Measurements from ENCODE around the gene MAP2K3. TPM values are rescaled to one million over a fixed set of nuclear protein-coding genes. Genes with fewer than 3 reads are reported as not detected.
"Not testable (repeated sequence)": the region's sequence is repeated elsewhere in the genome, so short reads cannot be mapped to it uniquely, and the experiment has no call there.

The MAP2K3 gene
- total RNA-seq, 2 experiments from 2014 or later: 122 to 123 TPM

DNA sequence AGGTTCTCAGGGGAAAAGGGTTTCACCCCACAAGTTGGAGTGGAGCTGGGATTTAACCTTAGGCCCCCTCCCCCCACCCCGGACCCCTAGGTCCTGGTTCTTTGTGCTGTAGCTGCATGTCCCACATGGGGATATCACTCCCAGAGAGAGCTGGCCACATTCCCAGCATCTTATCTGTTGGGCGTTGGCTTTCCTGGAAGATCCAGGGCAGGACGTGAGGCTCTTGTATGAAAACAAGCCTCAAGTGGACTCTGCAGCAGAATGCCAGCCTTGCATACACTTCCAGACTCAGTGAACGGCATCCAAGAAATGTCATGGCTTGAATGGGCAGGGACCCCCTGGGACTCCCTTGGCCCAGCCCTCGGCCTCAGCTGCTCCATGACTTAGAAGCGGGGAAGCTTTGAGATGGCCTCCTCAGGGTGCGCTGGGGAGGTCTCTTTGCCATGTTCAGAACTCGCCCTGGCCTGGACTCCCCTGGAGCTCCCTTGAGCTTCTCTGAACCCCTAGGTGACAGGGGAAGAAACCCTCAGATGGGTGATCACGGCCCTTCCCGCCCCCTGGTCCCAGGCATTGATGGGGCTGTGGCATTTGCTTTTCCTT, 62.2 kb downstream of the MAP2K3 start:
- H3K4me1 Mint-ChIP-seq; H3K27ac Mint-ChIP-seq; intact Hi-C loops (cut with DNase I, micrococcal nuclease); POLR2A ChIA-PET; ATAC-seq; H3K27me3 Mint-ChIP-seq; DNase-seq; H3K9me3 Mint-ChIP-seq (ENCODE audit: low read depth); H3K4me3 Mint-ChIP-seq; CTCF ChIA-PET; H3K36me3 Mint-ChIP-seq (ENCODE audit: low read depth): not testable (repeated sequence)

DNA sequence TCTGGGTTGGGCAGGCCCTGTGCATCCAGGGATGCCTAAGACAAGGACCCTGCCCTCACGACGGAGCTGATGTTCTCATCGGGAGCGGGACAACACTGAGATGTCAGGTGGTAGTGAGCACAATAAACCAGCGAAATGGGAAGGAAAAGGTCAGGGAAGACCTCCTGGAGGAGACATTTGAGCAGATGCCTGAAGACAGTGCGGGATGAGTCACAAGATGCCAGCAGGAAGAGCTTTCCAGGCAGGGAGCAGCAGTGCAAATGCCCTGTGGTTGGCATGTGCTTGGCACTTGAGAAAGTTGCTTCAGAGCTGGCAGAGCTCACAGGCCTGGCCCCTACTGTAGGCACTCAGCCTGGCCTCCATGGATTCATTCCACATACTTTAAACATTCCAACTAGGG, 63.1 kb downstream of the MAP2K3 start:
- H3K27me3 Mint-ChIP-seq; H3K4me1 Mint-ChIP-seq; H3K36me3 Mint-ChIP-seq (ENCODE audit: low read depth); POLR2A ChIA-PET; DNase-seq; intact Hi-C loops (cut with DNase I, micrococcal nuclease); H3K4me3 Mint-ChIP-seq; H3K27ac Mint-ChIP-seq; ATAC-seq; H3K9me3 Mint-ChIP-seq (ENCODE audit: low read depth); CTCF ChIA-PET: not testable (repeated sequence)

DNA sequence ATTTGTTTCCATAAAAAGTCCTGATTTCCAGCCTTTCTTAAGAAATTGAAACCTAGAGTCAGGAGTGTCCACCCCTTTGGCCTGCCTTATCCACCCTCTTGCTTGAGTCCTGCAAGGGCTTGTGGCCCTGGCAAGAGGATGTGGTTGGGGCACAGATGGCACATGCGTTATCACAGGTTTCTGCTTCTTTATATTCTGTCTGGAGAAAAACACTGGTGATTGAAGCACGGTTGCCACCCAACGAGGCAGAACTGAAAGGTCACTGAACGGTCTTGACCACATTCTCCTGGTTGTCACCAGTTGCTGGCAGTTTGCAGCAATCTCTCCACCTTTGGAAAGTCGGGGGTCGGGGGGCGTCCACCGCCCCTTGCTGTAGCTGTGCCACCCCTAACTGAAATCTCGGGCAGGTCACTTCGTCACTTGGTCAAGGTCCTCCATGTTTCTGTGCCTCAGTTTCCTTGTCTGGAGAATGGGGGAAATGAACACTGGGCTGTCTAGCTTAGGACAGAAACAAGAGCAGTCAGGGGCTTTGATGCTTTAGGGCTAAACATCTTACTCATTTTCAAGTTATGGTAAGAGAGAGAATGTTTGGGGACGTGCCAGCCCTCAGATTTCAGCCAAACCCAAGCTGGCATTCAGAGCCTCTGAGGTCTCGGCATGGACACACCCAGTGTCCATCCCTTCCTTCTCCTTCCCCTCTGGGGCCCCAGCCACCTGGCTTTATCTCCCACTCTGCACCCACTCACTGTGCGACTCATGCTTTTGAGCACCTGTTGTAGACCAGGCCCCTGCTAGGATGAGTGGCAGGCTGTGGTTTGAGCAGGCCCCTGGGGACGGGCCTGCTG, 63.8 kb downstream of the MAP2K3 start:
- H3K9me3 Mint-ChIP-seq (ENCODE audit: low read depth); H3K36me3 Mint-ChIP-seq (ENCODE audit: low read depth); CTCF ChIA-PET: not testable (repeated sequence)

DNA sequence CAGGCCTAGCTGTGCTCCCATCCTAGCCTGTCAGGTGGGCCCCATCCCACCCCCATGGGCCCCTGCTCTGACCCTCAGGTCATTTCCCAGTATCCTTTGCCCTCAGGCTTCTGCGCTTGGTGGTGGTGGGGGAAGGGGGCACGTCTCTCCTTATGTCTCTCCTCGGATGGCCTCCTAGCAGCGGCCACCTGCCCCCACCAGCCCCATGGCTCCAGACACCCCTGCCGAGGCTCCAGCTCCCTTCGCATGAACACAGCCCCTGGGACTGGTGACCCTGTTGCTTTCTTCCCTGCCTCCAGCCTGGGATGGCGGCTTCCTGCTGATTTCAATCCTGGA, 64.4 kb downstream of the MAP2K3 start:
- POLR2A ChIA-PET; intact Hi-C loops (cut with DNase I, micrococcal nuclease); H3K36me3 Mint-ChIP-seq (ENCODE audit: low read depth); H3K27me3 Mint-ChIP-seq; H3K9me3 Mint-ChIP-seq (ENCODE audit: low read depth); ATAC-seq; DNase-seq; H3K4me1 Mint-ChIP-seq; H3K27ac Mint-ChIP-seq; CTCF ChIA-PET; H3K4me3 Mint-ChIP-seq: not testable (repeated sequence)

More for the DNA sequence above, 63.8 kb downstream of the MAP2K3 start:
- H3K4me1 Mint-ChIP-seq; H3K4me3 Mint-ChIP-seq; intact Hi-C loops (cut with DNase I, micrococcal nuclease); H3K27me3 Mint-ChIP-seq; POLR2A ChIA-PET; H3K27ac Mint-ChIP-seq; DNase-seq: not testable (repeated sequence)
- ATAC-seq: peak; percentile 60

DNA sequence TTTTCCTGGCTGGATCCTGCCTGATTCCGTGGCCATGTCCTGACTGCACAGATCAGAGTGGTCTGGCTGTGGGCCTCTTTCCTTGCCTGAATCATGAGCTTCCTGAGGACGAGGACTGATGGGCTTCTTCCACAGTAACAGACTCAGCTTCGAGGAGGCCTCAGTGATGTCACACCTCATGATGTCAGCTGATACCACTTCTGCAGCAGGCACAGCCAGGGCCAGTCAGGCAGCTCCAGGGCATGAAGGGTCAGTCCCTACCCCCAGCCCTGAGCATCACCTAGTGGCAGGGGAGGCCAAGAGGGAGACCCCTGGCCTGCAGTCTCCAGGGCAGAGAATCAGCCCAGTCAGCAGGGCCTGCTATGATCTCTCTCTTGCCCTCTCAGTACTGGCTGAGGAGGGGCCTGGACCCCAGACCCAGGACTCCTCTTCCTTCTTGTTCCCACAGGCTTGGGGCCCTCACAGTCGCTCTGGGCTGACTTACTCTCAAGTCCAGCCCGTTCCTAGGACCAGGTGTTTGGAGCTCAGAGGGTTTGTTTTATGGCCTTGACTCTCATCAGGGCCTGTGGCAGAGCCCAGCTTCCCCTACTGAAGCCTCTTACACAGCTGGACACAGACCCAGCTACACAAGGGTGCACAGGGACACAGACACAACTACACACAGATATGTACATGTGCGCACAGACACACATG, 65.0 kb downstream of the MAP2K3 start:
- H3K4me3 Mint-ChIP-seq; POLR2A ChIA-PET; H3K9me3 Mint-ChIP-seq (ENCODE audit: low read depth); CTCF ChIA-PET; H3K27ac Mint-ChIP-seq; ATAC-seq; H3K27me3 Mint-ChIP-seq; H3K4me1 Mint-ChIP-seq; DNase-seq; intact Hi-C loops (cut with DNase I, micrococcal nuclease); H3K36me3 Mint-ChIP-seq (ENCODE audit: low read depth): not testable (repeated sequence)

DNA sequence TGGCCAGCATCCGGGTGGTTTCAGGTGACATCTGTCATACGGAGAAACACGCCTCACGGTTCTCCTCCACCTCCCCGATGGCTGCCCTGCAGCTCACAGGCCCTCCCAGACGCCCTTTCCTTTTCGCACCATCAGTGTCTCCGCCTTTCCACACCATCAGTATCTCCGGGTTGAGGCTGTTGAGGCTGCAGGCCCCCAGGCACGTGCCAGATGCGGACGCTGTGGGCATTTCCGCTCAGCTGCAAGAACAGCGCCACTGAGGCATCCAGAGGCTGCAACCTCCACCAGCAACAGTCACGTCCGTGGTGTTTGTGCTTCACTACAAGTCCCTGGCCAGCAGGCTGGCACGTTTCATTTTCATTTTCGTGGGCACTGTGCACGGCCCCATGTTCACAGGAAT, 66.0 kb downstream of the MAP2K3 start:
- intact Hi-C loops (cut with DNase I, micrococcal nuclease); POLR2A ChIA-PET: not testable (repeated sequence)

DNA sequence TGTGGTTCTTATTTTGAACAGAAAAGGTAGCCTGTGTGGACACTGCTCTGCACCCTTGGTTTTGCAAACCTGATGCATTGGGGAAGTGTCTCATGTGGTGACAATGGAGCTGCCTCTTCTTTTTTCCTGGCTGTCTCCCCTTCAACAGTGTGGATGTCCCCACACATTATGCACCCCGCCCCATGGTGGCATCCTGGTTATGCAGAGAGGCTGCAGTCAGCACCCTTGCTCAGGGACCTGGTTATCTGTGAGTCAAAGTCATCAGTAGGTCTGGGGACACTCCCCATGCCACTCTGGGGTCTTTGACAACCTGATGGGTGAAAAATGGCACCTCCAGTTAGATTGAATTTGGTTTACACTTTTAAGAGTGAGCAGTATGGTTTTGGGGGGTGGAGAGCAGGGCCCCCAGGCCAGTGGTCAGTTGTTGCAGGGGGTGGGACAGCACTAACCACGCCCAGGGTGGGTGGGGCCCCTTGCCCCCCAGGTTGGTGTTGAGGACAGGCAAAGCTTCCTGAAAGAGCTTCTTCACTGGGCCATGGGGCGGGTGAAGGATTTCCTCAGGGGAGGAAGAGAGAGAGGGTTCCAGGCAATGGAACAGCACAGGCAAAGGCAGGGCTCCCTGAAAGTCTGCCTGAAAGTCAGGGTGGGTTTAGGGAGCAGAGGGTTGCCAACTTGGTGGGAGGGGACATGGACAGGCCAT, 67.0 kb downstream of the MAP2K3 start:
- CTCF ChIA-PET: no interaction called here
- H3K27ac Mint-ChIP-seq: no peak overlapping the region
- intact Hi-C loops (cut with DNase I, micrococcal nuclease): no loop called here

More for the DNA sequence above, 66.0 kb downstream of the MAP2K3 start:
- H3K4me3 Mint-ChIP-seq; H3K4me1 Mint-ChIP-seq; H3K27me3 Mint-ChIP-seq; H3K9me3 Mint-ChIP-seq (ENCODE audit: low read depth); H3K36me3 Mint-ChIP-seq (ENCODE audit: low read depth); H3K27ac Mint-ChIP-seq; CTCF ChIA-PET; ATAC-seq; DNase-seq: not testable (repeated sequence)

DNA sequence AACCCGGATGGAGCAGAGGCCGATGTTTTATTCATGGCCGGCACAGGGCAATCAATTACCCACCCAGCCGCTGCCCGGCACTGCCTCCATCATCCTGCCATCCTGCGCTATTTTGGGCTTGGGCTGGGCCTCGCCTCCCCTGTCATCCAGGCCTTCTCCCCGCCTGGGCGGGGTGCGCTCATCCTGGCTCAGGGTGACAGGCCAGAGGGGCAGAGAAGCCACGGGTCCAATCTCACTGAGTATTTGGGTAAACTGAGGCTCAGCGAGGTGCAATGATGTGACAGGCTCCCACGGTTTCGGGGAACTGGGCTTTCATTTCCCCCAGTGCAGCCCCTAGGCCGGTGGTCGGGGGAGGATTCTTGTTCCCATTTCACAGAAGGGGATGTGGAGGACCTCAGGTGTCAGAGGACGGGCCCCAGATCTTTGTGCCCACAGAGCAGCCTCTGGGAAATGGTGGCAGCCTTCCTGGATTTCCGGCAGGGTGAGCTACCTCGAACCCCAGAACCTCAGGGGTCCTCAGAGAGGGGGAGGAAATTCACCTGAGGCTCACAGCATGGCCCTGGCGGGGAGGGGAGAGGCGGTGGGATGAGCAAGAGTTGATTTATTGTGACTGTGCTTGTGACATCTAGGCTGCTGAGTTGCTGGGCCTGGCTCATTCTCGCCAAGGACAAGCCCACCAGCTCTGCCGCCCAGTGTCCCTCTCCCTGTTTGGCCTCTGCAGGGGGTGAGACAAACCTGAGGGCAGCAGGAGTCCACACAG, 67.9 kb downstream of the MAP2K3 start:
- H3K27me3 Mint-ChIP-seq: no peaks in the 10 kb centered on the region
- intact Hi-C loops (cut with DNase I, micrococcal nuclease): no loop called here
- H3K4me1 Mint-ChIP-seq: peaks cover 2% of the 10 kb centered on the region

More for the DNA sequence above, 67.0 kb downstream of the MAP2K3 start:
- no peaks in the 10 kb centered on the region for H3K9me3 Mint-ChIP-seq (ENCODE audit: low read depth)
- peaks cover 2% of the 10 kb centered on the region for H3K4me1 Mint-ChIP-seq
- no peak overlapping the region for H3K4me3 Mint-ChIP-seq
- no peaks in the 10 kb centered on the region for H3K36me3 Mint-ChIP-seq (ENCODE audit: low read depth)
- no peaks in the 10 kb centered on the region for H3K27me3 Mint-ChIP-seq
- POLR2A ChIA-PET: no interaction called here
- DNase-seq (no peak), ATAC-seq (no peak)

DNA sequence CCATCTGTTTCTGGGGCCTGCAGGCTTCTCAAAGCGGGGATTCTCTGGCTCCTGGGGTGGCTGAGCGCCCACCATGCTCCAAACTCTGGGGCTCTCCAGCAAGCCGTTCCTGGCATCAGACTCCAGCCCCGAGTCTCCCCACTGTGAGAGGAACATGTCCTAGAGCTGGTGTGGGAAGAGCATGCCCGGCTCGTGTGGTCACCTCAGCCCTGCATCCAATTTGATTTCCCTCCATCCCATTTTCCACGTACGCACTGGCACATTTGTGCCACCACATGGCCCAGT, 68.4 kb downstream of the MAP2K3 start:
- H3K27me3 Mint-ChIP-seq: no peaks in the 10 kb centered on the region
- peaks cover 2% of the 10 kb centered on the region for H3K4me1 Mint-ChIP-seq
- ChIA-PET CTCF (no interaction called here), POLR2A (no interaction called here)
- ATAC-seq (no peak), DNase-seq (no peak)
- intact Hi-C loops (cut with DNase I, micrococcal nuclease): no loop called here
- H3K4me3 Mint-ChIP-seq: no peak overlapping the region
- H3K36me3 Mint-ChIP-seq (ENCODE audit: low read depth): no peaks in the 10 kb centered on the region
- no peaks in the 10 kb centered on the region for H3K9me3 Mint-ChIP-seq (ENCODE audit: low read depth)
- no peak overlapping the region for H3K27ac Mint-ChIP-seq

More for the DNA sequence above, 67.9 kb downstream of the MAP2K3 start:
- Mint-ChIP-seq H3K9me3 (ENCODE audit: low read depth) (no peaks in the 10 kb centered on the region), H3K36me3 (ENCODE audit: low read depth) (no peaks in the 10 kb centered on the region), H3K4me3 (no peak overlapping the region), H3K27ac (no peak overlapping the region)
- DNase-seq (no peak), ATAC-seq (no peak)
- CTCF ChIA-PET: no interaction called here
- POLR2A ChIA-PET: no interaction called here

DNA sequence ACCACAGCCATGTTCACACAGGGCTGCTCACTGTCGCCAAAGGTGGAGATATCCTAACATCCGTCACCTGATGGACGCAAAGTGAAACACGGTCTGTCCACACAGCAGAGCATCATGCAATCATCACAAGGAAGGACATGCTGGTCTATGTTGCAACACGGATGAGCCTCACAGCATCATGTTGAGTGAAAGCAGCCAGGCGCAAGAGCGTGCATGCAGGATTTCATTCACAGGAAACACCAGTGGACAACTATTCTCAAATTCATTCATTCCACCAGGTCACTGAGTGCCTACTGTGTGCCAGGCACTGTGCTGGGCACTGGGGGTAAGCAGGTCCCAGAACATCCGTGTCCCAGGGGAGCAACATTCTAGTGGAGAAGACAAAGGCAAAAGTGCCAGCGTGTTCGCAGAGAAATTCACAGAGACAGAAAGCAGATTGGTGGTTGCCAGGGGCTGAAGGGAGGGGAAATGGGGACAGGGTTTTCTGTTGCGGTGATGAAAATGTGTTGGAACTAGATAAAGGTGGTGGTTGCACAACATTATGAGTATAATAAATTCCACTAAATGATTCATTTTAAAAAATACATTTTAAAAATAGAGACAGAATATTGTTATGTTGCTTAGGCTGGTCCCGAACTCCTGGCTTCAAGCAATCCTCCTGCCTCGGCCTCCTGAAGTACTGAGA, 69.0 kb downstream of the MAP2K3 start:
- no peak overlapping the region for H3K4me3 Mint-ChIP-seq
- intact Hi-C loops (cut with DNase I, micrococcal nuclease): no loop called here
- ChIA-PET POLR2A (no interaction called here), CTCF (no interaction called here)
- H3K4me1 Mint-ChIP-seq: no peaks in the 10 kb centered on the region
- DNase-seq: no peak
- no peaks in the 10 kb centered on the region for H3K36me3 Mint-ChIP-seq (ENCODE audit: low read depth)
- H3K27ac Mint-ChIP-seq: no peak overlapping the region
- ATAC-seq: no peak
- no peaks in the 10 kb centered on the region for H3K27me3 Mint-ChIP-seq
- no peaks in the 10 kb centered on the region for H3K9me3 Mint-ChIP-seq (ENCODE audit: low read depth)

DNA sequence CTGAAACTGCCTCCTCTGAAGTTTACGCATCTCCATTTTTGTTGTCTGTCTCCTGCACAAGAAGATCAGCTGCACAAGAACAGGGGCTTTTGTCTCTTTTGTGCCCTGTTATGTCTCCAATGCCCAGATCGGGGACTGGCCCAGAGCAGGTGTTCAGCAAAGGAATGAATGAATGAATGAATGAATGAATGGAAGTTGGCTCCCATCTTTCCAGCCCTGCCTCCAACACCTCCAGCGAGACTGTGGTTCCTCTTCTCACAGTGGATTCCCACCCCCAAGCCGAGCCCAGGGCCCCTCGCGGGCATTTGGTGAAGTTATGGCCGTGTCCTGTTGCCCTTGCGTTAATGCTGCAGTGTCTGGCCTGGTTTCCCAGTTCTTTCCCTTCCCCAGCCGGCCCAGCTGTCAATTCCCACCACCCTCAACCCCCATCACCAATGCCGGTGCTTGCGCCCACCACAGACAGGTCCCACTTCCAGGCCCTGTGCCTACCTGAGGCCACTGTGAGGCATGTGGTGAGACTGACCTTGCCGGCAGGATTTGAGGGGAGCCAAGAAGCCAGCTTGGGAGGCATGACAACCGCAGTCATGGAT, 70.4 kb downstream of the MAP2K3 start:
- H3K27me3 Mint-ChIP-seq: no peaks in the 10 kb centered on the region

More for the DNA sequence above, 70.4 kb downstream of the MAP2K3 start:
- H3K4me3 Mint-ChIP-seq: no peak overlapping the region
- DNase-seq: no peak
- H3K36me3 Mint-ChIP-seq (ENCODE audit: low read depth): no peaks in the 10 kb centered on the region
- intact Hi-C loops (cut with DNase I, micrococcal nuclease): no loop called here
- POLR2A ChIA-PET: no interaction called here
- CTCF ChIA-PET: no interaction called here
- ATAC-seq: no peak
- no peak overlapping the region for H3K27ac Mint-ChIP-seq
- H3K4me1 Mint-ChIP-seq: no peaks in the 10 kb centered on the region
- H3K9me3 Mint-ChIP-seq (ENCODE audit: low read depth): no peaks in the 10 kb centered on the region

Measured in activated CD4-positive, alpha-beta T cell treated with anti-CD3 and anti-CD28 coated beads for 36 hours (primary cell).